SK-N-SH treated with all-trans-retinoic acid at 6 μM for 48 hours (cell line): ENCODE results near the gene GCNT4.

Experiments used
- ATAC-seq: fragments of 200-7000 bp; cut with Tn5 transposase; 3 replicates; pipeline ENCODE4 v1.9.1; 2020; ENCODE audit warnings: mild to moderate bottlenecking, moderate library complexity
- ARNTL ChIP-seq: fragments of 450-650 bp; formaldehyde crosslinking; IDR thresholded peaks from 2 replicates; pipeline ENCODE4 v1.5.0; 2020; ENCODE audit warnings: low read depth, mild to moderate bottlenecking, moderate library complexity, borderline replicate concordance
- BACH2 ChIP-seq: fragments of 250-450 bp; sonication (Bioruptor Pico); IDR thresholded peaks from 2 replicates; pipeline ENCODE4 v1.9.0; 2021; ENCODE audit warnings: mild to moderate bottlenecking, borderline replicate concordance
- CREB5 ChIP-seq: fragments of 250-450 bp; sonication (Bioruptor Pico); IDR thresholded peaks from 2 replicates; pipeline ENCODE4 v1.5.1; 2020; ENCODE audit warnings: low read depth, mild to moderate bottlenecking, moderate library complexity
- CSDC2 ChIP-seq: fragments of 250-450 bp; sonication (Bioruptor Pico); IDR thresholded peaks from 2 replicates; pipeline ENCODE4 v1.5.0; 2020; ENCODE audit warnings: mild to moderate bottlenecking, moderate library complexity
- CSRNP3 ChIP-seq: fragments of 250-450 bp; sonication (Bioruptor Pico); IDR thresholded peaks from 2 replicates; pipeline ENCODE4 v1.5.1; 2021; ENCODE audit warnings: mild to moderate bottlenecking, moderate library complexity
- ESRRG ChIP-seq: fragments of 250-450 bp; sonication (Bioruptor Pico); IDR thresholded peaks from 2 replicates; pipeline ENCODE4 v1.6.1; 2021; ENCODE audit warnings: mild to moderate bottlenecking
- ISL1 ChIP-seq: fragments of 250-450 bp; sonication (Bioruptor Pico); IDR thresholded peaks from 2 replicates; pipeline ENCODE4 v2.1.2; 2022; ENCODE audit warnings: mild to moderate bottlenecking, moderate library complexity
- PATZ1 ChIP-seq: fragments of 250-450 bp; sonication (Bioruptor Pico); IDR thresholded peaks from 2 replicates; pipeline ENCODE4 v1.8.0; 2020; ENCODE audit warnings: mild to moderate bottlenecking, moderate library complexity, borderline replicate concordance
- POU6F1 ChIP-seq: fragments of 250-450 bp; sonication (Bioruptor Pico); IDR thresholded peaks from 2 replicates; pipeline ENCODE4 v1.8.0; 2021; ENCODE audit warnings: low read depth, mild to moderate bottlenecking, moderate library complexity, borderline replicate concordance
- PPARA ChIP-seq: fragments of 250-450 bp; sonication (Bioruptor Pico); IDR thresholded peaks from 2 replicates; pipeline ENCODE4 v1.5.0; 2020; ENCODE audit warnings: mild to moderate bottlenecking, borderline replicate concordance
- SNAI2 ChIP-seq: fragments of 250-450 bp; sonication (Bioruptor Pico); IDR thresholded peaks from 2 replicates; pipeline ENCODE4 v1.5.0; 2020; ENCODE audit warnings: mild to moderate bottlenecking, moderate library complexity
- TCF4 ChIP-seq: fragments of 250-450 bp; sonication (Bioruptor Pico); IDR thresholded peaks from 2 replicates; pipeline ENCODE4 v1.8.0; 2021; ENCODE audit warnings: mild to moderate bottlenecking, moderate library complexity, borderline replicate concordance
- TOX ChIP-seq: fragments of 250-450 bp; sonication (Bioruptor Pico); IDR thresholded peaks from 2 replicates; pipeline ENCODE4 v1.8.0; 2021; ENCODE audit warnings: mild to moderate bottlenecking, moderate library complexity, borderline replicate concordance
- TSHZ2 ChIP-seq: fragments of 250-450 bp; sonication (Bioruptor Pico); IDR thresholded peaks from 2 replicates; pipeline ENCODE4 v1.5.0; 2020; ENCODE audit warnings: mild to moderate bottlenecking, moderate library complexity
- ZC3H10 ChIP-seq: fragments of 250-450 bp; sonication (Bioruptor Pico); IDR thresholded peaks from 2 replicates; pipeline ENCODE4 v1.5.1; 2021; ENCODE audit warnings: mild to moderate bottlenecking, moderate library complexity
- ZFP3 ChIP-seq: fragments of 250-450 bp; sonication (Bioruptor Pico); IDR thresholded peaks from 2 replicates; pipeline ENCODE4 v1.5.0; 2020; ENCODE audit warnings: mild to moderate bottlenecking, moderate library complexity
- ZNF565 ChIP-seq: fragments of 450-650 bp; formaldehyde crosslinking; conservative IDR thresholded peaks from 2 replicates; pipeline ENCODE4 v1.5.0; 2020; ENCODE audit warnings: low read depth, mild to moderate bottlenecking, moderate library complexity
- ZNF8 ChIP-seq: fragments of 450-650 bp; formaldehyde crosslinking; IDR thresholded peaks from 2 replicates; pipeline ENCODE4 v1.5.0; 2020; ENCODE audit warnings: mild to moderate bottlenecking, moderate library complexity

The GCNT4 gene

GRCh38 chr5:75012748-75013147, 39.6 kb downstream of the GCNT4 start (continued):
- TF ChIP-seq CSRNP3 (CRISPR knock-in tag): no peak
- no peak for TF ChIP-seq PPARA (CRISPR knock-in tag)
- no peak for TF ChIP-seq ESRRG
- no peak for TF ChIP-seq TCF4
- no peak for TF ChIP-seq CSDC2 (CRISPR knock-in tag)
- no peak for TF ChIP-seq PATZ1 (CRISPR knock-in tag)
- no peak for TF ChIP-seq ZFP3 (CRISPR knock-in tag)

- TF ChIP-seq ESRRG (no peak), TOX (CRISPR knock-in tag) (no peak), TSHZ2 (no peak), CSDC2 (CRISPR knock-in tag) (no peak), PPARA (CRISPR knock-in tag) (no peak), ZNF565 (CRISPR knock-in tag) (no peak), ZNF8 (CRISPR knock-in tag) (no peak), CREB5 (no peak), POU6F1 (CRISPR knock-in tag) (no peak), BACH2 (CRISPR knock-in tag) (no peak), ISL1 (no peak)
- ATAC-seq: no peak
Measured at GRCh38 chr5:75010838-75011237, 41.5 kb downstream of the GCNT4 start.

- no peak for ATAC-seq
- TF ChIP-seq TSHZ2 (no peak), ARNTL (CRISPR knock-in tag) (no peak), CSRNP3 (CRISPR knock-in tag) (no peak), SNAI2 (CRISPR knock-in tag) (no peak), ZFP3 (CRISPR knock-in tag) (no peak), BACH2 (CRISPR knock-in tag) (no peak), TOX (CRISPR knock-in tag) (no peak), POU6F1 (CRISPR knock-in tag) (no peak), ZC3H10 (CRISPR knock-in tag) (no peak)
- TF ChIP-seq, all 23 proteins: peak for 0
Measured at GRCh38 chr5:75009556-75010345, 42.6 kb downstream of the GCNT4 start.
